MV-4-11 (cell line): ENCODE results near the gene ARHGEF10L.

ENCODE experiments used
- DNase-seq: peaks from one replicate; lab custom pipeline; 2025; lab: John Stamatoyannopoulos, UW

The ARHGEF10L gene

DNA sequence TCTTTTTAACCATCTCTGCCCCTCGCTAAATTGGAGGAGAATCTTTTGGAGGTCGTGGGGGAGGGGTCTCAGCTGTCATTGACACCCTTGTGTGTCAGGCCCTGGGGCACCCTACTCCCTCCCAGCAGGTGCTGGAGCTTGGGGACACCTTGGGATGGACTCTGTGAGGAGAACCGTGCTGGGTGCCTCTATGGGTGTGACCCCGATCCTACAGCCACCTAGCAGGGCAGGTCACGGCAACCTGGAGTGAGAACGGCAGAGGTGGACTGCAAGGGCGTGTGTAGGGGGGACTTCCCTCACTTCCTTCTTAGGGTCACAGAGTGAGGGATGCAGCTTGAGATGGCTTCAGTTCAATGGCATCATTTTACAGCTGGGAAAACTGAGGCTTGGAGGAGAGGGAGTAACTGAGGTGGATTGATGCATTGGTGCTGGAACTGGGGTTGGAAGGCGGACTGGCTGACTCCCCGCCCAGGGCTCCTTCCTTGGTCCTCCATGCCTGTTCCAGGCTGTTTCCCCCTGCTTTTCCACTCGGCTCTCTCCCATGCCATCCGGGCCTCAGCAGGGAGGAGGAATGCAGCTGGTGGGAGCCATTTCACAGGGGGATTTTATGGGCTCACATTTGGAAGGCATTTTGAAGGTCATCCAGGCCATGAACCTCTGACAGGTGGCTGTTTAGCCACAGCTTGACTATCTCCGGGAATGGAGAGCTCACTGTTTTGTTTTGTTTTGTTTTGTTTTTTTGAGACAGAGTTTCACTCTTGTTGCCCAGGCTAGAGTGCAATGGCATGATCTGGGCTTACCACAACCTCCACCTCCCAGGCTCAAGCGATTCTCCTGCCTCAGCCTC is 18.8 kb upstream of the ARHGEF10L start:
- DNase-seq = no peak

DNA sequence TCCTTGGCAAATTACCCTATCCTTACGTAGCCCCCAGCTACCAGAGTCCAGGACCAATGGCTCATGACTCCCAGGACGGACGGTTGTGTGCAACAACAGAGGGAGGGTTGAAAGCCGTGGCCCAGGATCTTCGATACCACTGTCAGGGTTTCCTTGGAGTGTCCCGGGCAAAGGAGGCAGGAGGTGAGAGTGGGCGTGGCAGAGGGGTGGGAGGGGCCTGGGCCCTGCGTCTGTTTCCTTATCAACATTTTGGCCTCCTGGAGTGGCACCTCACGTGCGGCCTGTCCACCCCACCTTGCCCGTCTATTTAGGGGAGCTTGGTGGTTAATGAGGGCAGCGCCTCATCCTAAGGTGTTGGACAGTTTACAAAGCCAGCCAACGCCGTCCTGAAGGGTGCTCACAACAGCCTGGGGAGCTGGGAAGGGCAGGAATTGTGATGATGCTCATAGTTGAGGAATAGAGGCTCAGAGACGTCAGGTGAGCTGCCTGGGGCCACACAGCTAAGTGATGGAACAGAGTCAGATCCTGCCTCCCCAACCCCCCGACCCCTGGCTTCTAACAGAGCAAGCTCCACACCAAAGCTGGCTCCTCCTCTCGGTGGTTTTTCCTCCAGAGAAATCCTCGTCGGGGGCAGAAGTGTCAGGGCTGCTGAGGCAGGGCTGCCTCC is 17.4 kb upstream of the ARHGEF10L start:
- no peak for DNase-seq

DNA sequence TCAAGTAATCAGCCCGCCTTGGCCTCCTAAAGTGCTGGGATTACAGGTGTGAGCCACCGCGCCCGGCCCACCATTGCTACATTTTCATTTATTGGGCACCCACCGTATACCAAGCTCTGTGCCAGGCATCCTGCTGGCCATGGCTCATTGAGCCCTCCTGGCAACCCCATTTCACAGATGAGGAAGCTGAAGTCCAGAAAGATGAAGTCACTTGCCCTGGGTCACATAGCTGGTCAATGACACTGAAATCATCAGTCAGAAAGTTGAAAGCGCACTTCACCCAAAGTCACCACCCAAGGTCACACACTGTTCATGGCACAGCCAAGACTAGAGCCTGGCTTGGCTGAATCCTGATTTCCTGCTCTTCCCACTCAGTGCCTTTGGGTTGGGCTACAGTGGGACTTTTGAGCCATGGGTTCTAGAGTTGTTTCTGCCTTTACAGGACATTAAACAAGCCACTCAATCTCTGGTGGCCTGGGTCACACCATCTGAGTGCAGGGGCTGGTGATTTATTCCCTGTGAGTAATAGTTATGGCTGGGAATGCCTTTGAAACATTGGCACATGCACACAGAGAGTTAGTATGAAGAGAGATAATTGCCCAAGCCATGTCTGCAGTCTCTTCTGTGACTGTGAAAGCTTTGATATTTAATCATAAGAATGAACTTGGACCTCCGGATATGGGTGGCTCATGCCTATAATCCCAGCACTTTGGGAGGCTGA is 16.0 kb upstream of the ARHGEF10L start:
- no peak for DNase-seq

DNA sequence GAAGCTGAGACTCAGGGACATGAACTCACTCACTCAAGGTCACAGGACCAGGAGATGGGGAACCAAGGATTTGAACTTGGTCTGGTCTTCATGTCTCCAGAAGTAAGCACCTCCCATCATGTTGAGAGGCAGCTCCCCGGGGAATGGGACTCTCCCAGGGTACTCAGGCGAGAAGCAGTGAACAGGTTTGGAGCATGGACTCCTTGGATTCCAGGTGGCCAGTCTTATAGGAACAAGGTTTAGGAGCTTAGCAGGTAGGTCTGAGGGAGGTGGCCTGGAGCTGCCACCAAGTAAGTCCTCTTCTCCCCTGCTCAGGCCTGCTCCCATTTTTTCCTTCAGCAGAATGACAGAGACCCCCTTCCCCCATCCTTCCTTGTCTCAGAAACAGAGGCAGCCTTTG is 14.9 kb upstream of the ARHGEF10L start:
- DNase-seq = no peak

DNA sequence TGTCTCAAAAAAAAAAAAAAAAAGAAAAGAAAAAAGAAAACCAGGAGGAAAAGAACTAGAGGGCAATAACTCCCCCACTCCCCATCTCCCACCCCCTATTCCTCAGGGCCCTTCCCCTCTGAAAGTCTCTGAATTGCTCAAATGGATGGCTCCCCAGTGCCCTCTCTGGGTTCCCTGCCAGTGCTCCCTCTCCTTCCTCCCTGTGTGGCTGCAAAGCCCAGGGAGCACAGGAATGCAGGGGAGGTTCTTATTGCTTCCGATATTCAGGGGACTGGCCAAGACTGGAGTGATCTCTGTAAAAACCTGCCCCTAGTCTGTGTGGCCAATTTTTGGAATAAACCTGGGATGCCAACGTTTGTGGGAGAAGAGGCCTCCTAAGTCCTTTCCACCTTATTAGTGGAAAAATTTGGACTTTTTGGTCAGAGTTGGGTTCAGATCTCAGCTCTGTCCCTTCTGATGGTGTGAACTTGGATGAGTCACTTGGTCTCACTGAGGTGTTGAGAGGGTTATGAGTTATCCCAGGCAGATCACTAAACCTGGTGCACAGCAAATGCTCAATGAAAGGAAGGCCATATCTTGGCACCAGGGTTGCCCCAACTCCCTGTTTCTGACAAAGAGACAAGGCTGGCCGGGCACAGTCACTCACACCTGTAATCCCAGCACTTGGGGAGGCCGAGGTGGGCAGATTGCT is 13.4 kb upstream of the ARHGEF10L start:
- no peak for DNase-seq

DNA sequence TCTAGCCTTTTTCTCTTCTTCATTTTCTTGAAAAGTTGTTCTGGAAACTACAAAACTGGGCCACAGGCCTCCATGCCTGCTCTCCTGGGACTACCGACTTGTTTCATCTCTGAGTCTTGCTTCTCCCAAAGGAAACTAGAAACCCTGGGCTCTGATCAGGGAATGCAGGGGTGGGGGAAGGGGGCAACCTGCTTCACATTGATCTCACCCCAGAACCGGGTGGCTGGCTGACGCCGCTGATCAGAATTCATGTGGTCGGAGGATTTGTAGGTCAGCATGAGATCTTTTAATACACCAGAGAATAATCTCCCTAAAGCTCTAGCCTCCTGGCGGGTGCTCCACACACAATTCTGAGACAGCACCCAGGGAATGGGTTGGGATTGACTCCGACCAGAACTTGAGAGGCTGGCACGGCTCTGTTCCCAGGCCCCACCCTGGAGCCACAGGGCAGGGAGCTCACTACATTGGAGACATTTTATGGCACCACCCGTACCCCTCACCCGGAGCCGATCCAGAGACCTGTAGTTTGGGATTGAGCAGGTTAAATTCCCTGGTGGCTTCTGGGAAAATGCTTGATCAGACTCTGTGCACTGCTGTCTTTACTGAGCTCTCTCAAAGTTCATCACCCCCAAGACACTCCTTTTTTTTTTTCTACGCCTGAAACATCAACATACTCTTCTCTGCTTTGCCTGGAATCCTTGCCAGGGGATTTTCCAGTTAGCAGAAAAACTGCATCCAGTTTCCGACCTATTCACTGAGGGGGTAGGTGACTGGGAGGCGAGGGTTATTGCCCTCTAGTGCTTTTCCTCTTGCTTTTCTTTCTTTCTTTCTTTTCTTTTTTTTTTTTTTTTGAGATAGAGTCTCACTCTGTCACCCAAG is 12.2 kb upstream of the ARHGEF10L start:
- DNase-seq = no peak

DNA sequence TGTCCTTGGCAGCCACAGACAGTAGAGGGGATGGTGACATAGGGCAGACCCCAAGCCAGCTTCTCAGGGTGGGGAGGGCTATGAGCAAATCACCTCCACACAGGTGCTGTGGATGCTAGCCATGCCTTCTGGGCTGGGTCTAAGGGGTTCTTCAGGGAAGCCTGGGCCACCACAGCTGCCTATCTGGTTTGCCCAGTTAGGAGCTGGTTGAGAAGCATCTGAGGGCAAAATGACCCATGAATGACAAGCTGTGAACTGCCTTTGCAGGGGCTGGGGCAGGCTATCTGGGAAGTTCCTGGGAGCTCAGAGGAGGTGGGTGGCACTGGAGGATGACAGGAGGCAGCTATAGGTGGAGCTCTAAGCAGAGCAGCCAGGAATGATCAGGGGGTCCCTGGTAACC is 10.1 kb upstream of the ARHGEF10L start:
- no peak for DNase-seq

DNA sequence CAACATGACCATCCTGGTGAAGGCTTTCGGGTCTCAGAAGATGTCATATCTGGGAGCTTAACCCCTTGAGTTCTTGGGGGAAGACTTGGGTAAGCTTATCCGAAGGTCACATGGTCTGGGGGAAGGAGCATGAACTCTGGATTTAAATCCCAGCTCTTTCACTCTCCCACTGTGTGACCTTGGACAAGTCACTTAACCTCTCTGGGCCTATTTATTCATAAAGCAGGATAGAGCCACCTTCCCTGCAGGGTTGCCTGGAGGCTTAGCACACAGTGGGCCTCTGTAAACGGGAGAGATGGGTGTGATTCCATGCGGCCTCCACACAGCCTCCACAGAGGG is 8.2 kb upstream of the ARHGEF10L start:
- no peak for DNase-seq

DNA sequence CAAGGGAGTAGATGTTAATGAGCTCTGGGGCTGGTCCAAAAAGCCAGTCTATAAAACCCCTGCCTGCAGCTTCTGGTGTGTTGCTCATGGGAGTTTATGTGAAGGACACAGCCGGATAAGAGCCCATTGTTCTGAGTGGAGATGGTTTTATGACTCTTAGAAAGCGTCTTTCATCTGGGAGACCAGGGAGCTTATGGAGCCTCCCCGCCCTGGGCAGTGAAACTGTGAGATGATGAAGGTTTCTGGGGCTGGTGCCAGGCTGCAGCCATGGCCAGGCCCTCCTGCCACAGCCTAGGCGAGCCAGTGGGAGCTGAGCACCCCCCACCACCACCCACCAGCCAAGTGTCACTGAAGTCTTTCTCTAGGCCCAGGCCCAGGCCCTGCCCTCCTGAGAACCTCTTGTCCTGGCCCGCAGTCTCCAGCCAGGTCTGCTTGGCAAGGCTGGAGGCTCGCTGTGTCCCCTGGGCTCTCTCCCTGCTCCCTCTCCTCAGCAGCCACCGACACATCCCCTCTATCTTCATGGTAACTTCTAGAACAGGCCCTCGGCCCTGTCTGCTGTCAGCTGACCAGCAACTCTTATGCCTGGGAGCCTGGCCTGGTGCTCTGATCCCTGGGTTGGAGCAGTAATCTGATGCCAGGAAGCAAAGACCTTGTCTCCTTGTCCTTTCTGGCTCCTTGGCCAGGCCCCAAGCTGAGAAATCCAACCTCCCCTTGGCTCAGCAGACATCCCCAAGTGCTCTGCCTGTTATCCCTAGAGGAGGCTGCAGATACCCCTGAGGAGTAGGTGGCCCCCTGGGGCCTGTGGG is 7.6 kb upstream of the ARHGEF10L start:
- no peak for DNase-seq

DNA sequence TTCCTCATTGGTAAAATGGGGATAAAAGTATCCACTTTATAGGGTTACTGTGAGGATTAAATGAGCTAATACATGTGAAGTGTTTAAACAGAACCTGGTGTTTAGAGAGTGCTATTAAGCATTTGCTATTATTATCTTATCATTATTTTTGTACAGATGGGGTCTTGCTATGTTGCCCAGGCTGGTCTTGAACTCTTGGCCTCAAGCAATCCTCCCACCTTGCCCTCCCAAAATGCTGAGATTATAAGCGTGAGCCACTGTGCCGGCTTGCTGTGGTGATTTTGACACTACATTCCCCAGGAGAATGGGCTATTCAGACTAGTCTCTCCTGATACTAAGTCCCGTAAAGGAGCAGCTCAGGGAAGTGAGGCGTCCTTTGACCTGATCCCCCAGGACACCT is 6.3 kb upstream of the ARHGEF10L start:
- no peak for DNase-seq

DNA sequence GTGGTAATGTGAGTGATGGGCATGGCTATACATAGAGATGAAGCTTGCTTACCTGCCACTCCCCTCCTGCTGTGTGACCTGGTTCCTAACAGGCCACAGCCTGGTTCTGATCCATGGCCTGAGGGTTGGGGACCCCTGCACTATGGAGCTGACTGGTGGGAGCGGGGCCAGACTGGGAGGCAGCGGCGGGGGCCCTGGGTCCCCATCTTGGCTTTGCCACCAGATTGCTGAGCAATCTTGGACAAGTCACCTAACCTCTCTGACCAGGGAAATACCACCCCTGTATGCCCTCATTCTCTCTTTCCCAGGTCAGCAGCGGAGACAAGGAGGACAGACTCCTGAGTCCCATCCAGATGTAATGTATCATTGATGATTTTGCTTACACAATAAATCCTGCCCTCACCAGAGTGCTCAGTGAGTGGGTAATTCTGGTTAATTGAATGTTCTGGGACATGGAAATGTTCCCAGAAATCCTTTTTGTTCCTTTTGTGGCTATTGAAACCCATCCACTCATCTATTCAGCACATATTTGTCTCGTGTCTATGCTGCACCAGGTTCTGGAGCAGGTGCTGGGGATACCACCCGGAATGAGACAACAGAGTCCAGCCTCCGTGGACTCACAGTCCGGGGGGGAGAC is 4.1 kb upstream of the ARHGEF10L start:
- no peak for DNase-seq

DNA sequence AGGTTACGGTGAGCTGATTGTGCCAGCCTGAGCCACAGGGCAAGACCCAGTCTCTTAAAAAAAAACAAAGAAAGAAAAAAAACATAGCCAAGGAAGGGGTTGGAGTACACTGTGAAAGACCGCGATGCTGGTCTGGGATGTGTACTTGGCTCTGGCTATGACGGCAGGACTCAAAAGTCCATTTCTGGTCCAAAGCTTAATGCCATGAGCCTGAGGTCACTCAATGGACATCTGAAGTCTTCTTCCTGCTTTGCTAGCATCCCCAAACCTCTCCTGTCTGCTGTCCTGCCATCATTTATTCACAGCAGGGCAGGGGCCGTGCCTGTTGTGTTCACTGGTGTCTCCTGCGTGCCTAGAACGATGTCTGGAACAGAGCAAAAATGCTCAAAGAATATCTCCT is 1.5 kb upstream of the ARHGEF10L start:
- no peak for DNase-seq

DNA sequence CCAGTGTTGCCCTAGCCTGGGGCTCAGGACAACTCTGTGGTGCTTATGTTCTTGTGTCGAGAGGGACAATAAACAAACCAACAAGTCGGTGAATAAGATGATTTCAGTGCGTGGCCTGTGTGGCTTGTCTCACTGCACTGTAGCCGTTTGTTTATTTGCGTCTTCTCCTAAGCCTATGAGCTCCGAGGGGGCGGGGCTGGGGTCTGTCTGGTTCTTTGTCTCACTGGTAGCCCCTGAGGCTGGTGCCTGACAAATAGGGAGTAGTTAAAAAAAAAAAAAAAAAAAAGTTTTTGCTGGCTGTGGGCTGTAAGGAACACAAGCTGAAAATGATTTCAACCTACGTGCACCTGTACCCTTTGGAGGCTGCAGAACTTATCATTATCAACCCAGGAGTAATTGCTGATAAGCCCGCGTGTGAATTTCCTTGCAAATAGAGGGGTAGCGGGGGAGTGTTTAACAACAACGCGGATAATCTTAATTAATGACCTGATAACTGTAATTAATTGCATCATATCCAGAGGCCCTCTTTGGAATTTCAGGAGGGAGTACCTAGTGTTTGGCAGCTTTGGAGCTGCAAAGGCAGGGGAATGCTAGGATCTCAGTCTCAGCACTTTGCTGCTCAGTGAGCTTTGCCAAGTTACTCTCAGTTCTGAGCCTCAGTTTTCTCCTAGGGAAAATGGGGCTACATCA is 925 bp upstream of the ARHGEF10L start:
- DNase-seq = no peak

DNA sequence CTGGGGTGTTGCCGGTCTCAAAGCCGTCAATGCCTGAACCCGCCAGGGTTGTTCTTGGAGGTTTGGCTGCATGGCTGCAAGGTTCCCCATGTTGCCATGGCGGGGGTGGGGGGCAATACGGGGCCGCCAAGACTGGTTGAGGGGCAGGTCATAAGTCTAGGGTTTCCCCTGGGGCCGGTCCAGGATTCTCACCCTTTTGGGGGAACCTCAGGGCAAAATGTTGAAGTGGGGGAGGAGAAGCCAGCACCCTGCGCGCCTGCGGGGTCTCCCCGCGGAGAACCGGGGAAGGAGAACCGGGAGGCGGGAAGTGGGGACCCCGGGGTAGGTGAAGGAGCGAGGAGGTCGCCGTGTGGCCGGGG is 401 bp upstream of the ARHGEF10L start:
- no peak for DNase-seq

DNA sequence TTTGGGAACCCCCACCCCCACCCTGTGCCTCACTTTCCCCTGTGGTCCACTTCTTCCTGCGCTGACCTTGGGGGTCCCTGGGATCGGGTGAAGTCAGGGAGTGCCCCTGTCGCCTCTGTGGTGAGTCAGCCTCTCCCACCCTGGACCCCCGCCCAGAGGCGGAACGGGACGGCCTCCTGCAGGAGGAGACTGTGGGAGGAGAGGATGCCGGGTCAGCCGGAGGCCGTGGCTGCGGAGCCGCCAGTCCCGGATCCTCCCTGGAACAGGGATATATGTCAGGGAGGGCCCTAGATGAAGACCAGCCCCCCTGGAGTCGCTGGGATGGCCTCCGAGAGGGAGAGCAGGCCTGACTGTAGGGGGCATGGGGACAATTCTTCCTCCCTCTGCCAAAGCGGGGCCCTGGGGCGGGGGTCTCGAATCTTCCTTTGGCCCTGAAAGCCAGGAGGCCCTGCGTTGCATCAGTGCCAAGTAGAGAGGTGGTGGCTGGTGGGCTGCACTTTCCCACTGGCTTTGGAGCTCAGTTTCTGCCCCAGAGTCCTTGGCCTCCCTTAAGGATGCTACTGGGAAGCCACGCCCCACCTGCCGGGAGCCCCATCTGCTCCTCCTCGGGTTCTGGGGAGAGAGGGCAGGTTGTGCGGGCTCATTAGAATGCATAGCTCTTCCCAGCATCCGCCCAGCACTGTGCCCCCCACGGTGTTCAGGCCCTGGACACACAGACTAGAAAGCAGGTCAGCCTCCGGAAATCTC is 930 bp downstream of the ARHGEF10L start:
- DNase-seq = no peak

DNA sequence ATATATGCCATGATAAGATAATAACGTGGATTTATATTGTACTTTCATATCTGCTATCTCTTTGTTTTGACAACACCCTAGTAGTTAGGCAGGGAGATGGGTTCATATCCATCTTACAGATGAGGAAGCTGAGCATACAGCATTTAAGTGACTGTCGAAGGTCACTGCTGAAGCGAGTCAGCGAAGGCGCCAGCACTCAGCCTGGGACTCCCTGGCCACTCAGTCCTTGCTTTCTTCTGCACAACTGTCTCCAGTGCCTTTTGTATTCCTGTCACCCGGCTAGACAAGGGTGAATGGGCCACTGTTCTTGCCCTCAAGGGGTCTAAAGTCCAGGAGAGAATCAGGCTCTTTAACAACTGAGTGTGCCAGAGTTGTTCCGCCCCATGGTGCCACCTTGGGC is 3.1 kb downstream of the ARHGEF10L start:
- peak; percentile 54 for DNase-seq

DNA sequence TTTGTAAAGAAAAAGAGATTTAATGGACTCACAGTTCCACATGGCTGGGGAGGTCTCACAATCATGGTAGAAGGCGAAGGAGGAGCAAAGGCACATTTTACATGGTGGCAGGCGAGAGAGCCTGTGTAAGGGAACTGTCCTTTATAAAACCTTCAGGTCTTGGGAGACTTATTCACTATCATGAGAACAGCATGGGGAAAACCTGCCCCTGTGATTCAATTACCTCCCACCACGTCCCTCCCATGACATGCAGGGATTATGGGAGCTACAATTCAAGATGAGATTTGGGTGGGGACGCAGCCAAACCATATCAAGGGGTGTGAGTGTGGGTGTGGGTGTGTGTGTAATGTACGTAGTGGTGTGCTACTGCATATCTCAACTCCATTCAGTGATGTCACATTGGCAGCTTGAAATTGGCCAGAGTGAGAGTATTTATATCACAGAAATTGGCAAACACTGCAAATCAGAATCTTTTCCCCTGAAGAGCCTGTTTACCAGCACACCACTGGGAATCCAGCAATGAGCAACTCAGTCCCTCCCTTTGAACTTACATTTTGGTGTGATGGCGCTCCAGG is 5.4 kb downstream of the ARHGEF10L start:
- no peak for DNase-seq

DNA sequence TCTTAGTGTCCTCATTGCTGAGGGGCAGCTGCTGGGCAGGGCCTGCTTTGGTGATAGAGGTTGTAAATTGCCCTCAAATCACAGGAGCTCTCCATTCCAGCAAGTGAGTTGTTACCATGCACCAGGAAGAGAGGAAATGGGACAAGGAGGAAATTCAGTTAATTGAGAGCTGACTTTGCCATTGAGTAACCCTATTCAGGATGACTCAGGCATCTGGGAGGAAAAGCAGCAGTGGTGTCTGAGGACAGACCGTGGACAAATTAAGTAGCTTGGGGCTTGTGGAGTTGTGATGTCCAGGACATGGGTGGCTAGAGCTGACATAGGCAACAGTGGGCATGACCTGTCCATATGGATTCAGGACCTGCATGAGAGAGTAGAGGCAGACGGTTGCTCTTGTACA is 5.9 kb downstream of the ARHGEF10L start:
- peak; percentile 42 for DNase-seq
